Measurements from ENCODE around the gene CAMKK2. TPM values are rescaled to one million over a fixed set of nuclear protein-coding genes. Genes with fewer than 3 reads are reported as not detected.

The CAMKK2 gene
- total and polyA plus RNA-seq, 9 of the 15 experiments (the other 6 are each of a cell fraction or from before 2014, with no cell fraction given) = 4.3 to 32.0 (median 18.2) TPM

GRCh38 chr12:121214166-121214777, 82.2 kb downstream of the CAMKK2 start:
- CTCF ChIA-PET (ENCODE audit: low intra/inter-chr PET ratio) = no interaction called here
- Histone ChIP-seq H3K9me1 (ENCODE audit: control insufficient read depth, insufficient read depth, low read length) (peaks cover 6% of the 10 kb centered on the region), H3K9me3 (replicated peaks; ENCODE audit: control insufficient read depth, insufficient read depth, low read depth, low read length) (no peaks in the 10 kb centered on the region), H3K27ac (ENCODE audit: extremely low read depth, low read depth, low read length) (no peak overlapping the region), H3K4me3 (no peak overlapping the region), H3K4me1 (replicated peaks in 1 of 2; ENCODE audit: control insufficient read depth in 2 of 2, insufficient read depth in 2 of 2, low read length in 2 of 2) (peaks cover 12 to 21% of the 10 kb centered on the region in 2 experiments; a peak in 4 of 5 replicates), H3K79me2 (ENCODE audit: control insufficient read depth, insufficient read depth, low read length) (peaks cover 13% of the 10 kb centered on the region; the same call in 2 of the 3 replicates), H3K4me2 (ENCODE audit: insufficient read depth, low read length) (no peak overlapping the region), H4K20me1 (replicated peaks; ENCODE audit: control insufficient read depth, insufficient read depth, low read length) (no peaks in the 10 kb centered on the region), H3K27me3 (ENCODE audit: control insufficient read depth in 2 of 2, insufficient read depth in 2 of 2, low read length in 2 of 2) (no peaks in the 10 kb centered on the region), H3K36me3 (ENCODE audit: control insufficient read depth, insufficient read depth, low read length) (peaks cover 10% of the 10 kb centered on the region; the same call in 1 of the 3 replicates), H3K9ac (ENCODE audit: insufficient read depth in 1 of 2, low read depth in 2 of 2, low read length in 2 of 2) (no peak overlapping the region), H2AFZ (ENCODE audit: low read depth, low read length) (no peak overlapping the region)
- WGBS (ENCODE audit: insufficient coverage, low coverage, missing lambda C conversion rate) = 70% methylated on average over 11 of the region's 11 CpGs
- intact Hi-C loops (cut with micrococcal nuclease) (loop anchor here (5.0 to 10.0 kb wide), 2 partner anchors 152 to 209 kb away; no protein-coding TSS in a partner anchor), in situ Hi-C loops (cut with MboI) (no loop called here)
- DNase-seq (ENCODE audit: extremely low read depth in 1 of 4, low spot score in 3 of 4) (peak in 1 of 4 experiments; percentile 1), FAIRE-seq (no peak), ATAC-seq (no peak)
- BruUV-seq (replicated peaks) = no TSS peak
- TF ChIP-seq GTF3C2 (IDR thresholded peaks at IDR 0.05; ENCODE audit: borderline replicate concordance, extremely low read depth, insufficient read length) (no peak), BACH1 (tag; IDR thresholded peaks at IDR 0.05) (0 out of 2 replicates have a peak, but pooled peaks have one; percentile 9)
- POLR2A ChIA-PET = interaction anchor here (0.6 to 1.6 kb wide), 2 partner anchors 8 to 10 kb away, joined by 3 to 5 read pairs; no protein-coding TSS in a partner anchor

All from K562 (cell line).